HG03045 (cell line): ENCODE data around the gene SF3B5.
"Not testable (repeated sequence)": the region's sequence is repeated elsewhere in the genome, so short reads cannot be mapped to it uniquely, and the experiment has no call there.

Experiments used
- ATAC-seq: cut with Tn5 transposase; IDR thresholded peaks from one replicate; pipeline ENCODE4 v1.9.1; 2021; ENCODE audit warnings: mild to moderate bottlenecking, moderate library complexity; ENCODE audit not compliant: unreplicated experiment

The SF3B5 gene

DNA sequence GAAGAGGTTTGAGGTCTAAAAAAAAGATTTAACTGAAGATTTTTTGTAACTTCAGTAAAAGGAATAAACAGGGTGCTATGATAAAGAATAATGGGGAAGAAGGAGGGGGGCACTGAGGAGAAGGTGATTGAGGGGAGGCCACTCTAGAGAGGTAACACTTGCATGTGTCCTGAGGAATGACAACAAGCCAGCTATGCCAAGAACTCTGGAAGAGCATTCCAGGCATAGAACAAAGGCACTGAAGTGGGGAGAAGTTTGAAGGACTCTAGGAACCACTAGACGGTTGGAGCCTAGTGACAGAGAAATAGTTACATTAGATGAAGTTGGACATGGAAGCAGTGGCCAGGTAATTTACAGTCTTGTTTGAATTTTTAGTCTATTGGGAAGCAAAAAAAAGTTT, 10.8 kb upstream of the SF3B5 start:
- ATAC-seq = no peak

DNA sequence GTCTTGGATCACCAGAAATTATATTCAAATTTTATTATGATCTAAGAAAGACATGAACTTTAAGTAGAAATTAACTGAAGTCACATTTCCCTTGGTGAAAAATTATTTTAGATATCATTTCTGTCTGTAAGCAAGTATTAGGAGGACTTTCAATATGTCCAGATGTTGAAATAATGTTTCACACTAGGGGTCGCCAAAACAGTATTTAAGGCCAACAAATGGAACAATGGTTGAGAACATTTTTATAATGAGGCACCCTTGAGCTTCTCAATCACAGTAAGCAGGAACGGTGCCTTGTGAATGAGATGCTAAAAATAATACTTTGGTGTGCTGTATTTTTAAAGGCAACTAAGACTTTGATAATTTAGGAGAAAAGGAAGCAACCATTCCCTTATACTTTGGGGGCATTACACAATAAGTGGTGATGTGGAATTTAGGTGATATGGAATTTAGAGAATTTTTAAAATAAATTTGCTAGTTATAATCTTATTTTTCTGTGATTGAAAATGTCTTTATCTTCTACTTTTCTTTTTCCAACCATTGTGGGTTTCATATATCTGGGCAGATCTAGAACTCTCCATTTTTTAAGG, 9.6 kb upstream of the SF3B5 start:
- no peak for ATAC-seq

DNA sequence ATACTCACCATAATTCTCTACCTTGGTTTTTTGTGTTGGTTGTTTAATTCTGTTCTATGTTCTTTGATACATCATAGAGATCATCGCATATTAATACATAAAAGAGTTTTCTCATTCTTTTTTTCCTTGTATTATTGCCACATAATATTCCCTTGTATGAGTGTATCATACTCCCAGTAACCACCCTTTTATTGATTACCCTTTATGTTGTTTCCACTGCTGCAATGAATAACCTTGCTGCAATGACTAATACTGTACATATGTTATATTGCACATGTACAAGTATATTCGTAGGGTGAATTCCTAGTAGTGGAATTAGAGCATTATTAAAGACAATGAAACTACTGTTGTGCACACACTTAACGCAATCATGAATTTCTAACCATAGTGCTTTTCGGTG, 9.1 kb upstream of the SF3B5 start:
- no peak for ATAC-seq

DNA sequence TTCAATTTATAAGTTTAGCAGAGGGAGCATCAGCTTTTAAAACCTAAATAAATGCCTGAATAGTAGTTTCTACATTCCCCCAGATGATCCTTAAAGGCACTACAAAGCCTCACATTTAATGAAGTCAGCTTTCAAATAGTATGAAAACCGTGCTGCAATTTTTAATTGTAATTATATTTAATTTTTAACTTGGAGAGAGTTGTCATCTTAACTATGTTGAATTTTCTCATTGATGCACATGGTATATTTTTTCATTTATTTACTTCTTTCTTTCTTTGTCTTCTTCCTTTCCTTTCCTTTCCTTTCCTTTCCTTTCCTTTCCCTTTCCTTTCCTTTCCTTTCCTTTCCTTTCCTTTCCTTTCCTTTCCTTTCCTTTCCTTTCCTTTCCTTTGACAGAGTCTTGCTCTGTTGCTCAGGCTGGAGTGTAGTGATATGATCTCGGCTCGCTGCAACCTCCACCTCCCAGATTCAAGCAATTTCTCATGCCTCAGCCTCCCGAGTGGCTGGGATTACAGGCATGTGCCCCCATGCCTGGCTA, 7.7 kb upstream of the SF3B5 start:
- ATAC-seq = no peak

DNA sequence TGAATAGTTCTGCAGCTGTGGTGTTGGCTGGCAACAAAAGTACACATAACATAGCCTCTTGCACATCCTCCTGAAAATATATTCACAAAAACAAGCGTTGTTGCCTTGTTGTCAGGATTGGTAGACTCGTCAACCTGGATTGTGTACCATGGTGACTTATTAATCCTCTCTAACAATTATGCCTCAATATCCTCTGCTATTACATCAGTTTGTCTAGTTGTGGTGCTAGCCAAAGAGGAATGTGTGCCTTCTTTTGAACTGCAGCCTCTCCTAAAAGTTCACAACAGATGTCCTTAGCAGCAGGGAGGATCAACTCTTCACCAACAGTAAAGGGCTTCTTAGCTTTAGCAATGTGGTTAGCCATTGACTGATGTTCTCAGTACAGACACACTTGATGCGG, 3.6 kb upstream of the SF3B5 start:
- no peak for ATAC-seq

DNA sequence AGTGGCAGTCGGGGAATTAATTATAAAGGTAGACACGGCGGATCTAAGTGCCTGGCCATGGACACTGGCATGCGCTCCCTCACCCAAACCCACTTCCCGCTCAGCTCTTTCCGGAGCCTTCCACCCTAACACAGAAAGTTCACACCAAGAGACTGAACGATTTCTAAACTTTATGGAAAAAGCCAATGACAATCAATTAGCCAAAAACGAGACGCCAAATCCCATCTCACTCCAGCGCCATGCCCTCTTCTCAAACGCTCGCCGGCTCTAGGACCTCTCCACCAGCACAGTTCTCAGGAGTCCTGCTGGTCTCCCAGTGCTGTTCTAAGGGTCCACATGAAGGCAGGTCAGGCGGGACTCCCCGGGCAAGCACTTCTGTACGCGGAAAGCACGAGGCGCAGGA, 641 bp downstream of the SF3B5 start:
- peak; percentile 1 for ATAC-seq

DNA sequence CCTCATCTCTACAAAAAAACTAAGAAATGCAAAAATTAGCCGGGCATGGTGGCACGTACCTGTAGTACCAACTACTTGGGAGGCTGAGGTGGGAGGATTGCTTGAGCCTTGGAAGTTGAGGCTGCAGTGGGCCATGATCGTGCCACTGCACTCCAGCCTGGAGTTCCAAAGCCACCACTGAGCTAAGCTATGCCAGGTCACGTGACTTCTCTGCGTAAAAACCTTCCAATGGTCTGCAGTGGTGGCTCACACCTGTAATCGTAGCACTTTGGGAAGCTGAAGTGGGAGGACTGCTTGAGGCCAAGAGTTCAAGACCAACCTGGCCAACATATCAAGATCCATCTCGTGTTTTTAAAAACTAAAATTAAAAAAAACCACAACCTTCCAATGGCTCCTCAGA, 1.7 kb downstream of the SF3B5 start:
- no peak for ATAC-seq

DNA sequence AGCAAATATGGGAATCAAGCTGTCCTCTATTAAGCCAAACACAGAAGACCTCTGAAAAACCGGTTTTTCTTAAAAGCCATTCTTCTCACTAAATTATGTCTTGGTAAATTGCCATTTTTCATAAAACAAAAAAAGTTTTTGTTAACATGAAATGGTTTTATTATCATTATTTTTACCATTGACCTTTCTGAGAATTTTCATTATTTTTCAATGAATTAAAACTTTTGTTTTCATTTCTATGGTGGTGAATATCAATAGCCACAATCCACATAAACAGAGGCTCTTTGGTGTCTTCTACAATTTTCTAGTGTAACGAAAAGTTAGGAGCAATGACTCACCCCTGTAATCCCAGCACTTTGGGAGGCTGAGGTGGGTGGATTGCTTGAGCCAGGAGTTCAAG, 2.1 kb downstream of the SF3B5 start:
- ATAC-seq = no peak

DNA sequence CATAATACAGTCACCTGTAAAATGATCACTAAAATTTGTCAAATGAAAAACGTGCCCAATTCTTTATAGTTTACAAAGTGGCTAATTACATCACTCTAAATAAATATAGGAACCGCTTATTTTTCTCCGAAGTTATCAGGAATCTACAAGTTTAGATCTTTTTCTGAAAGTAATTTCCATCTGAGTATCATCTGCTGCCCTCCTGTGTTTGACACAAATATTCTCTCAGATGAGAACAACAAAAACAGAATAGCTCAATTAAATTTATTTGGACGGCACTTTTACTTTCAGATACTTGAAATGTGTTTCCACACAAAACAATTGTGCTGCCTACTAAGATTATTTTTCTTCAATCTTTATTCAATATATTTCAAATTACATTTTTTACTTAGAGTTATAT, 5.0 kb downstream of the SF3B5 start:
- no peak for ATAC-seq

DNA sequence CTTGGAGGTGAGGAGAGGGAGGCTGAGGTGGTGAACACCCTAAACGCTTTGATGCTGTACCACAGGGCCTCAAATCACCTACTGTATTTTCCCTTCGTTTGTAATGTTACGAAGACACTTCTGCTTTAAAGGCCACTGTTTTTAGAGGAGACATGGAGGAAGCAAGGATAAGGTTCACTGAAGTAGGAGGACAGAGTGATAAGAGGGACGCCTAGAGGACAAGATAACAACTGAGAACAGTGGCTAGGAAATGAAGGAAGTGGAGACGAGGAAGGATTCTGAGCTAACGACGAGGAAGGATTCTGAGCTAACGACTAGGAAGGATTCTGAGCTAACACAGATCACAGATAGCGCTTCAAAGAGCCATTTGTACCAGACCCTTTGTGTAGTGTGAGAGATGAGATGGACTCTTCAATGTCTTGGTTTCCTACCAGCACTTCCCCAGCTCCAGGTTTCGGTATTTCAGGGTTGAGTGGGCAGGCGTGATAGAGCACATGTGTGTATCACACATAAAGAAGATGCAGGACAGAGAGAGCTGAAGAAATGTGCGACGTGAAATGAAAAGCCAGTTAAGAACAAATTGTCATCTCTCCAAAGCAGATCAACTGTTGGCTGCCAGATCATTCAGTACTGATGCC, 7.5 kb downstream of the SF3B5 start:
- no peak for ATAC-seq

DNA sequence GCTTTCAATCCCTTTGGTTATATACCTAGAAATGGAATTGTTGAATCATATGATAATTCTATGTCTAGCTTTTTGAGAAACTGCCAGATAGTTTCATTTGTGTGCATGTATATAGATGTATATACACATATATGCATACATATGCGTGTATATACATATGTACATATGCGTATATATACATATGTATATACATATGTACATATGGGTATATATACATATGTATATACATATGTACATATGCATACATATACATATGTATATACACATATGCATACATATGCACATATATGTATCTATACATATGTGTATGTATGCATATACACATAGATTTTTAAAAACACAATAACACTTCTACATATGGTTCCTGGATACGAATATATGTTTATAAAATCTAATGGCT, 8.4 kb downstream of the SF3B5 start:
- no peak for ATAC-seq

DNA sequence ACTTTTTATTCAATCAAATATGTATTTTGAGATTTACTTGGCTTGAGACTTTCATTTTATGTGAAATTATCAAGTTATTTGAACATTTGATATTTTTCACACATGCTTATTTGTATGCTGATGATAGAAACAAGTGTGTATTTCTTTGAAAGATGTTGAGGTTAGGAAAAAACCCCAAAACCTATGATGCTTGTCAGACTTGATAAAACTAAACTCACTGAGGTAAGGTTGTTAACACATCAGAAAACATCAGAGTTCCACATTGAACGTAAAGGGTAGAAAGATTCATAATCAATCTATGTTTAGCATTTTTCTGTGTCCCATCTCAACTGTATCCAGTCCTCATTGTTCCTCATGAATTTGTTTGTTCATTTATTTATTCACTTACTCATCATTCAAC, 12.2 kb downstream of the SF3B5 start:
- no peak for ATAC-seq

DNA sequence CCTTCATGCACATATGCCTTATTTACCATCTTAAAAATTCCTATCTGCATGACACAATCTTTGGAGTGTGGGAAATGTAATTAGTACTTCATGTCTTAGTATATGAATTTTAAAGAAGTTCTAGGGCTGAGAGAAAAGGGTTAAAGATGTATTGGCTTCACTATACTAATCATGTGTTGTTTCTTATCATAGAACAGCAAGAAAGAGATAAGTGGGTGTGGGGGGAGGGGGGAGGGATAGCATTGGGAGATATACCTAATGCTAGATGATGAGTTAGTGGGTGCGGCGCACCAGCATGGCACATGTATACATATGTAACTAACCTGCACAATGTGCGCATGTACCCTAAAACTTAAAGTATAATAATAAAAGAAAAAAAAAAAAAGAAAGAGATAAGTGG, 13.0 kb downstream of the SF3B5 start:
- not testable (repeated sequence) for ATAC-seq

DNA sequence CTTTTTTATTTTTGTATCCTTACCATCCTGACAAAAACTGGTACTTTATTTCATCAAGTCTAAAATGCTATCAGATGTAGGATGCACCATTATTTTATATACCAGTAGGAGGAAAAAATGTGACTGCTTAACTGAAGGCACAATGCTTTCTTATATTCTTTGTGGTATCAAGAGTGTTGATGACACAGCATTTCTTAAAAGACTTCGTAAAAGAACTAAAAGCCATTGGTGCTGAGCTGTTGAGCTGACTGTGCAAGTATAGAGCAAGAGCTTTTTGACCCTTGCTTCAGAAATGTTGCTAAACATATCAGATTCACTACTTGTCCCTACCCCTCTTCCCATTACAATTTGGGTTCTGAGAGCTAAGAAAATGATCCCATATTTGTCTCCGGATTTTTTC, 17.5 kb downstream of the SF3B5 start:
- no peak for ATAC-seq

DNA sequence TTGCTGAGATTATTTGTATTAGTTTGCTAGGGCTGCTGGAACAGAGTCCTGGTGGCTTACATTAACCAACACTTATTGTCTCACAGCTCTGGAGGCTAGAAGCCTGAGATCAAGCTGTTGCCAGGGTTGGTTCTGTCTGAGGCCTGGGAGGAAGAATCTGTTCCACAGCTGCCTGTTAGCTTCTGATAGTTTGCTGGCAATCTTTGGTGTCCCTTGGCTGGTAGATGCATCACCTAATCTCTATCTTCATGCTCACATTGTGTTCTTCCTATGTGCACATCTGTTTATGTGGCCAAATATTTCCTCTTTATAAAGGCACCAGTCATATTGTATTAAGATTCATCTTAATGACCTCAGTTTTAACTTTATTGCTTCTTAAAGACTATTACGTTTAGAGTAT, 19.5 kb downstream of the SF3B5 start:
- no peak for ATAC-seq

DNA sequence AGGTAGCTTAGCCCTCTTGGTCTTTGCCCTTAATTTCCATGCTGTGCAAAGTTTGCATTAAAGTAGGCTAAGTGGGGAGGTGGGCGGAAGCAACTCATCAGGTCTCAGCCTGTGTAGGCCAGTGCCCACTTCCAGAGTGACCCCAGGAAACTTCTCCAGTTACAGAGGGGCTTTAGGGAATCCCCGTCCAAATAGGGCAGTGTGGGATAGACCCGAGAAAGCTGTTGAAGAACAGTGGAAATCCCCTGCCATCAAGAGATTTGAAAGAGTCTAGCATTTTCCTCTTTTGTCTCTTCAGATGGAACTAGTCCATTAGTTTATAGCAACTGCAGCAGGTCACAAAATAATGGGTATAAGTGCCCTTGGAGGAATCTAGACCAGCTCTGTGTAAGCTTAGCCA, 20.2 kb downstream of the SF3B5 start:
- peak; percentile 70 for ATAC-seq

DNA sequence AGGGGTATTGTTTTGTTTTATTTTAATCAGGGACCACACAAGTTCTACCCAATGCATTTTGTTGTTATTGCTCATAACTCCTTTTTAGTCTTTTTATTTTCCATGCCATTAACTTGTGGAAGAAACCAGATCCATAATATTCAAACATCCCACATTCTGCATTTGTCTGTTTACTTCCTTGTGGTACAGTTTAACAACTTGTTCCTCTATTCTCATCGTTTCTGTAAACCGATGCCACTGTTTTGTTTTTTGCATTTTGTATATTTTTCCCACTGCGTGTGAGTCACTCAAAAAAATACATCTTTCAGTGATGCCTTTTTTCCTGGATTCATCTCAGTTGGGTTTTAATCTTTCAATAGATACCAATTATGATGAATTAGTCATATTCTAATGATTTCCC, 22.3 kb downstream of the SF3B5 start:
- ATAC-seq = no peak

DNA sequence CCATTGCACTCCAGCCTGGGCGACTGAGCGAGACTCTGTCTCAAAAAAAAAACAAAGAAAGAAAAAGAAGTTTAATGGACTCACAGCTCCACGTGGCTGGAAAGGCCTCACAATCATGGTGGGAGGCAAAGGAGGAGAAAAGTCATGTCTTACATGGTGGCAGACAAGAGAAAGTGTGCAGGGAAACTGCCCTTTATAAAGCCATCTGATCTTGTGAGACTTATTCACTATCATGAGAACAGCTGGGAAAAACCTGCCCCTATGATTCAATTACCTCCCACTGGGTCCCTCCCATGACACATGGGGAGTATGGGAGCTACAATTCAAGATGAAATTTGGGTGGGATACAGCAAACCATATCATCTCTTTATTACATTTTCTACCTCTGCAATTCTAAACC, 25.9 kb downstream of the SF3B5 start:
- no peak for ATAC-seq

DNA sequence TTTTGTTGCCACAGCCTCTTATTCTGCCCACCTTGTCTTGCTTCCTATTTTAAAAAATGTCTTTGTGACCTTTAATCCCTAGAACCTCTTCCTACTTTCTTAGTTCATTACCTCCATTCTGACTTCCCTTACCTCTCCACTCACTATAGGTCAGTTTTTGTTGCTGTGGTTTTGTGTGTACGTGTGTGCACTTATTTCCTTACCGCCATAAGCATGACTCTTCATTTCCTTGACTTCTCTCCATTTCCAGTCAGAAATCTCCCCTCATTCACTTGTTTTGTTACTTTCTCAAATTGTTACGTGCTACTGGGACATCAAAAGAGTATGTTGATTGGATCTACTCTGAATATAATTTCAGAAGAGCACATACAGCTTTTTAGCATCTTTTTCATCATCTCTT, 26.6 kb downstream of the SF3B5 start:
- ATAC-seq = no peak

DNA sequence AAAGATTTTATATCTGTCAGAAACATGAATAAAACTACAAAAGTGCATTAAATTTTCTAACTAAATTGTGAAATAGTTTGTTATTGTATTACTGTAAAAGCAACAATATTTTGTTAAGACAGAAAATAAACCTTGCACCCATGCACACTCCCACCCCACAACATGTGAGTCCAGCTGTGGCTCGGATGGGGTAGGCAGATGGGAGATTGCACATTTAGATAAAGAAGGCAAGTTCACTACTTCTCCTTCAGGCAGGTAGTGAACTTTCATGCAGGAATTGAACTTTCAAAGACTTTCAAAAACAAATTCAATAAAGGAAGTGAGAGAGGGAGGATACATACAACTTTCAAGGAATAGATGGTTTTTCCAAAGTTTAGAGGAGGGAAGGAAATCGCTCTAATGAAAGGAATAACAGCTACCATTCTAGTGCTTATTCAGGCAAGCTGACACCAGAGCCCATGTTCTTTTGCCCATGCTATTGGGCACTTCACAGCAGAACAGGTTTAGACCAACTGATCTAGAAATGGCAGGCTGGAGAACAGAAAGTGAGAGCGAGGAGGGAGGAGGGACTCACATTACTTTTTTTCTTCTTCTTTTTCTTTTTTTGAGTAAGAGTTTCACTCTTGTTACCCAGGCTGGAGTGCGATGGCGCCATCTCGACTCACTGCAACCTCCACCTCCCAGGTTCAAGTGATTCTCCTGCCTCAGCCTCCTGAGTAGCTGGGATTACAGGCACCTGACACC, 28.5 kb downstream of the SF3B5 start:
- peak; percentile 28 for ATAC-seq

DNA sequence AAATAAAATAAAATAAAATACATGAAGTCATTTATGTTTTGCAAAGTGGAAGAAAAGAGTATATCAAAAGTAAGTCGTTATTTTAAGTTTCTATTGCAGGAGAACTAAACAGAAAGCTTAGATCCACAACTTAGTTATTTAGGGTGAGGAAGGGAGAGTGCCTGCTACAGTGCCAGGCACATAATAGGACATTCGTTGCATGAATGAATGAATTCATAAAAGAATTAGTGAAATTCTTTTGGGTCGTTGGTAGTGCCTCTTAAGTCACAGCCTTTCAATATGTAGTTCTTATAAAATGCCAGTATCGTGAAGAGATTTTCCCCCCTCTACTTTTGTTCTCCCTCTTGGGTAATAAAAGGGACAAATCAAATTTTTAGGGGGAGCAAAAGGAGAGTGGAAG, 29.1 kb downstream of the SF3B5 start:
- ATAC-seq = no peak

DNA sequence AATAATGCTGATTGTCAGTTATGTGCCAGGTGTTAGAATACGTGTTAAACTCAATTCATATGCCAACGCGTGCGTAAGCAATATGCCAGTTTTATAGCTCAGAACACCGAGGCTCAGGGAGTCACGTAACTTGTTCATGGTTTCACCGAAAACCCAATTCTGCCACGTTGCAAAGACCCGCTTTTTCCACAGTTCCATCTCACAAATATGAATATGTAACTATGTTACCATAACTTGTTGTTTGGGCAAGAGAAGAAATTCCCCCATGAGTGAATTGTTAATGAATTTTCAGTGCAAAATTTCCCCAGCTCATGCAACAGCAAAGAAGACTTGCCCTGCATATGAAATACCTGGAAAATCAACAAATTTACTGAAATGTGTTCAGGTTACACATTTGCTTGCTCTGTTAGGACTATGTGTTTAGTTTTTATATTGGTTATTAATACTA, 30.1 kb downstream of the SF3B5 start:
- ATAC-seq = no peak
